SK-N-MC (cell line): ENCODE measurements around the gene NUDT4B.
"Not testable (repeated sequence)": the region's sequence is repeated elsewhere in the genome, so short reads cannot be mapped to it uniquely, and the experiment has no call there.

Experiments
- EZH2 ChIP-seq: fragments of 200-600 bp; sonication (generic); IDR thresholded peaks from one replicate; pipeline ENCODE4 v1.6.1; 2017; ENCODE audit warnings: antibody characterized with exemption
- FOXP2 ChIP-seq: optimal IDR thresholded peaks from 2 replicates; pipeline ENCODE3; 2011; ENCODE audit warnings: mild to moderate bottlenecking, moderate library complexity; ENCODE audit not compliant: insufficient read depth; ENCODE audit errors: extremely low read length, control extremely low read depth
- POLR2AphosphoS5 ChIP-seq: IDR thresholded peaks from 2 replicates; pipeline ENCODE4 v1.6.1; 2012; ENCODE audit warnings: mild to moderate bottlenecking, low read depth, low read length, borderline replicate concordance

- not testable (repeated sequence) for TF ChIP-seq POLR2AphosphoS5, EZH2, FOXP2
Observed at GRCh38 chr1:148749335-148749681, 734 bp downstream of the NUDT4B start.
